ENCODE data around the gene PTTG1IP.

Gene PTTG1IP

DNA sequence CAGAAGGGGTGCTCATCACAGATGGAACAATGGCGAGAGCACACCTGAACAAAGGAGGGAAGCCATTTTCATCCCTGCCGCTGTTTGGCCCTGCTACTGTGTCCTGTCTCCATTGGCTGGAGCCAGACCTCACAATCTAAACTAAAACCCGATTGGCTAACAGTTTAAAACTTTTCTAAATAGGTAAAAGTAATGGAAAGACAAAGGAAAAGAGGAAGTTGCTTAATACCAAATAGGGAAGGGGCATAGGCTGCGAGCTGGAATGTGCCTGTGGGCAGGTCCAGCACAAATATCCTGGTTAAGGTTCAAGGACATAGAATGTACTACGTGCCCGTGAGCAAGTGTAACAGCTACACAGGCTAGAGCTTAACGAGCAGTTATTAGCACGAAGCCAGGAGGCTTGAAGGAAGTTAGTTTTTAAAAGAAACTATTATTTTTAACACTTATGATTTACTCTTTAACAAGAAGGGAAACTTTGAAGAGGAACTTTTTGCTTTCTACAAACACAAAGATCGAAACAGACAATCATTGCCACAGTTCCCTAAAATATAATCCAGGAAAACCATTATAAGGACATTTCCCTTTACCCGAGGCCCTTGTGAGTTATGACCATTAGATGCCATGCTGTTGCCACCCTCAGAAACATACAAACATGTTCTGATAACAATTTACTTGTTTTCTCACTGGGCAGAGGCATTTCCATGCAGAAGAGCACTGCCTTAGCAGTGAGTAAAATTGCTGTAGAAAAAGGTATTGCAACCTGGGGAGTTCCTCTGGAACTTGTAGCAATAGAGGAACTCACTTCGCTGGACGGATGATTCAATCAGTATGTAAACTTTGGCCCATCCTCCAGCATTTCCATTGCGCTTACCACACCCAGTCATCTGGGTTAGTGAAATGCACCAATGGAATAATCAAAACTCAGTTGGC, 4.8 kb upstream of the PTTG1IP start:
- TF ChIP-seq, protein P1, sequence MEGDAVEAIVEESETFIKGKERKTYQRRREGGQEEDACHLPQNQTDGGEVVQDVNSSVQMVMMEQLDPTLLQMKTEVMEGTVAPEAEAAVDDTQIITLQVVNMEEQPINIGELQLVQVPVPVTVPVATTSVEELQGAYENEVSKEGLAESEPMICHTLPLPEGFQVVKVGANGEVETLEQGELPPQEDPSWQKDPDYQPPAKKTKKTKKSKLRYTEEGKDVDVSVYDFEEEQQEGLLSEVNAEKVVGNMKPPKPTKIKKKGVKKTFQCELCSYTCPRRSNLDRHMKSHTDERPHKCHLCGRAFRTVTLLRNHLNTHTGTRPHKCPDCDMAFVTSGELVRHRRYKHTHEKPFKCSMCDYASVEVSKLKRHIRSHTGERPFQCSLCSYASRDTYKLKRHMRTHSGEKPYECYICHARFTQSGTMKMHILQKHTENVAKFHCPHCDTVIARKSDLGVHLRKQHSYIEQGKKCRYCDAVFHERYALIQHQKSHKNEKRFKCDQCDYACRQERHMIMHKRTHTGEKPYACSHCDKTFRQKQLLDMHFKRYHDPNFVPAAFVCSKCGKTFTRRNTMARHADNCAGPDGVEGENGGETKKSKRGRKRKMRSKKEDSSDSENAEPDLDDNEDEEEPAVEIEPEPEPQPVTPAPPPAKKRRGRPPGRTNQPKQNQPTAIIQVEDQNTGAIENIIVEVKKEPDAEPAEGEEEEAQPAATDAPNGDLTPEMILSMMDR (IDR thresholded peaks at IDR 0.05; ENCODE audit: low read length), result no peak
- TF ChIP-seq EZH2 (IDR thresholded peaks at IDR 0.05; ENCODE audit: borderline replicate concordance, low read length), result no peak
- no peak overlapping the region for H3K9ac ChIP-seq (ENCODE audit: low read length)
- H3K36me3 ChIP-seq (ENCODE audit: insufficient read depth, low read length), result no peaks in the 10 kb centered on the region
- H3K4me2 ChIP-seq (ENCODE audit: low read length), result no peak overlapping the region
- peaks cover 30% of the 10 kb centered on the region for H3K4me1 ChIP-seq (ENCODE audit: insufficient read depth, low read length, severe bottlenecking)
- H3K27me3 ChIP-seq (ENCODE audit: insufficient read depth, low read length), result no peaks in the 10 kb centered on the region
- no peaks in the 10 kb centered on the region for H4K20me1 ChIP-seq (ENCODE audit: insufficient read depth, low read length)
- H3K9me2 ChIP-seq (ENCODE audit: low read depth, low read length), result no peaks in the 10 kb centered on the region
- no peaks in the 10 kb centered on the region for H3K79me2 ChIP-seq (ENCODE audit: insufficient read depth, low read length)
- H3F3A ChIP-seq (ENCODE audit: insufficient read depth, low read length), result 0 out of 2 replicates have a peak, but pooled peaks cover 5% of the 10 kb centered on the region
- H3K9me3 ChIP-seq (ENCODE audit: low read length), result no peaks in the 10 kb centered on the region
- H3K4me3 ChIP-seq (ENCODE audit: low read depth, low read length, poor library complexity, severe bottlenecking), result no peak overlapping the region
- no peak overlapping the region for H3K27ac ChIP-seq (ENCODE audit: low read depth, low read length, poor library complexity, severe bottlenecking)
- no peak overlapping the region for H2AFZ ChIP-seq (ENCODE audit: low read length)

DNA sequence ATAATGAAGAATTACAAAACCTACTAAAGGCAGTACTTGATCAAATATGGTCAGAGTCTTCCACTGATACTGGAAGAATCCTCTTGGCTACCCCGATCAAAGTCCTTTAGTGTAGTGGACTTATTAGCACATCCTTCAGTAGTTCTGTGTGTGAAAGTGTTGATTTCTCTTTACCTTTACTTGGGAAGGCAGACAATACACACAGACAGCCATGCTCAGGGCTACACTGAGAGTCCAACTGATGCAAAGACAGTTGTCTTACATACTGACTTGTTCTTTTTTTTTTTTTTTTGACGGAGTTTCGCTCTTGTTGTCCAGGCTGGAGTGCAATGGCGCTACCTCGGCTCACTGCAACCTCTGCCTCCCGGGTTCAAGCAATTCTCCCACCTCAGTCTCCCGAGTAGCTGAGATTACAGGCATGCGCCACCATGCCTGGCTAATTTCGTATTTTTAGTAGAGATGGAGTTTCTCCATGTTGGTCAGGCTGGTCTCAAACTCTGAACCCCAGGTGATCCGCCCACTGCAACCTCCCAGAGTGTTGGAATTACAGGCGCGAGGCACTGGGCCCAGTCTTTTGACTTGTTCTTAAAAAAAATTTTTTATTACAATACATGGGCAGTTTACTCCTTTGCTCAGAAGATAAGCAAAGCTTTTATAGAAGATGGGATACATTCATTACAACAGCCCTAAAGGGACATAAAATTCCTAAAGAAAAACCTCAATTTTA, 3.5 kb upstream of the PTTG1IP start:
- Histone ChIP-seq H3K36me3 (ENCODE audit: insufficient read depth, low read length) (no peaks in the 10 kb centered on the region; the same call in 1 of the 2 replicates), H4K20me1 (ENCODE audit: insufficient read depth, low read length) (no peaks in the 10 kb centered on the region), H3K27me3 (ENCODE audit: insufficient read depth, low read length) (no peaks in the 10 kb centered on the region), H3K9ac (ENCODE audit: low read length) (no peak overlapping the region), H3K4me3 (ENCODE audit: low read depth, low read length, poor library complexity, severe bottlenecking) (no peak overlapping the region), H3K9me3 (ENCODE audit: low read length) (no peaks in the 10 kb centered on the region), H3K9me2 (ENCODE audit: low read depth, low read length) (no peaks in the 10 kb centered on the region), H2AFZ (ENCODE audit: low read length) (no peak overlapping the region), H3K4me2 (ENCODE audit: low read length) (no peak overlapping the region), H3K79me2 (ENCODE audit: insufficient read depth, low read length) (no peaks in the 10 kb centered on the region), H3F3A (ENCODE audit: insufficient read depth, low read length) (0 out of 2 replicates have a peak, but pooled peaks cover 5% of the 10 kb centered on the region), H3K4me1 (ENCODE audit: insufficient read depth, low read length, severe bottlenecking) (peaks cover 41% of the 10 kb centered on the region), H3K27ac (ENCODE audit: low read depth, low read length, poor library complexity, severe bottlenecking) (no peak overlapping the region)
- TF ChIP-seq EZH2 (IDR thresholded peaks at IDR 0.05; ENCODE audit: borderline replicate concordance, low read length), result no peak
- TF ChIP-seq, protein P1 (IDR thresholded peaks at IDR 0.05; ENCODE audit: low read length), result no peak

DNA sequence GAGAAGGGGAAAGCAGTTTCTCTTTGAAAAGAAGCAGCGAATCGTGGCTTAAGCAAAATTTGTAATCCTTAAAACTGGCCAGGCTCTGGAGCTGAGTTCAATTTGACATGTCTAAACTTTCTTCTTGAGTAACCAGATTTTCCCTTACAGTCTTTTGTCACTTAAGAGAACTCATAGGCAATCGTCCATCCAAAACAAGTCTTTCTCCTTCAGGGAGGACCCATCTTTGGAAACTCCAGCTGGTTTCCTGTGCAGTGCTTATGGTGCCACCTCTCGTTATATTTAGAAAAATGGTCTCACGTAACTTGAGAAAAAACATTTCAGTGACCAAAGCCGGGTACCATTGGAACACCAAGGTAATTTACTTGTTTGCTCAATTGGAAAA, 1.8 kb upstream of the PTTG1IP start:
- peak overlapping the region; percentile 93 for H3K4me2 ChIP-seq (ENCODE audit: low read length)
- no peaks in the 10 kb centered on the region; the same call in 1 of the 2 replicates for H3K36me3 ChIP-seq (ENCODE audit: insufficient read depth, low read length)
- H3K9ac ChIP-seq (ENCODE audit: low read length), result peak overlapping the region; percentile 74; the same call in 1 of the 2 replicates
- H2AFZ ChIP-seq (ENCODE audit: low read length), result no peak overlapping the region
- H3K27ac ChIP-seq (ENCODE audit: low read depth, low read length, poor library complexity, severe bottlenecking), result no peak overlapping the region
- H3K4me1 ChIP-seq (ENCODE audit: insufficient read depth, low read length, severe bottlenecking), result peaks cover 35% of the 10 kb centered on the region
- H4K20me1 ChIP-seq (ENCODE audit: insufficient read depth, low read length), result no peaks in the 10 kb centered on the region
- H3K9me3 ChIP-seq (ENCODE audit: low read length), result no peaks in the 10 kb centered on the region
- H3F3A ChIP-seq (ENCODE audit: insufficient read depth, low read length), result 0 out of 2 replicates have a peak, but pooled peaks cover 5% of the 10 kb centered on the region
- no peaks in the 10 kb centered on the region for H3K9me2 ChIP-seq (ENCODE audit: low read depth, low read length)
- H3K79me2 ChIP-seq (ENCODE audit: insufficient read depth, low read length), result no peaks in the 10 kb centered on the region
- TF ChIP-seq EZH2 (IDR thresholded peaks at IDR 0.05; ENCODE audit: borderline replicate concordance, low read length), result no peak
- TF ChIP-seq, protein P1 (IDR thresholded peaks at IDR 0.05; ENCODE audit: low read length), result 0 out of 2 replicates have a peak, but pooled peaks have one; percentile 26
- peak overlapping the region; percentile 80 for H3K4me3 ChIP-seq (ENCODE audit: low read depth, low read length, poor library complexity, severe bottlenecking)
- no peaks in the 10 kb centered on the region; the same call in 1 of the 2 replicates for H3K27me3 ChIP-seq (ENCODE audit: insufficient read depth, low read length)

Data from OCI-LY1 (cell line).